ENCODE data around the gene ERG28.
"Not testable (repeated sequence)": the region's sequence is repeated elsewhere in the genome, so short reads cannot be mapped to it uniquely, and the experiment has no call there.

ERG28 gene

DNA sequence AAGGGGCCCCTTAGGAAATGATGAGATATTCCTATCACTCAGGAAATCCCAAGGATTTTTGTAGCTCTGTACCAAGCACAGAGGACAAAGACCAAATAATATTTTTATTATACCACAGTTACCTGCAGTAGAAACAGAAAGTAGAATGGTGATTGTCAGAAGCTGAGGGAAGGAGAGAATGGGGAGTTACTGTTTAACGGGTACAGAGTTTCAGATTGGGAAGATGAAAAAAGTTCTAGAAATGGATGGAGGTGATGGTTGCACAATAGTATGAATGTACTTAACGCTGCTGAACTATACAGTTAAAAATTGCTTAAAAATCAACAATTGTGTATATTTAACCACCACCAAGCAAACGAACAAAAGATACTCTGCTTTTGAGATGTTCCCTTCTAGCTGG, 58.2 kb downstream of the ERG28 start:
- FAIRE-seq: no peak
- TF ChIP-seq POLR2A (IDR thresholded peaks at IDR 0.05; ENCODE audit: low read depth, low read length): no peak
- no peak for DNase-seq (ENCODE audit: insufficient read length, low spot score)

GRCh38 chr14:75601061-75601460, 59.6 kb downstream of the ERG28 start:
- DNase-seq (ENCODE audit: insufficient read length, low spot score); FAIRE-seq: not testable (repeated sequence)

DNA sequence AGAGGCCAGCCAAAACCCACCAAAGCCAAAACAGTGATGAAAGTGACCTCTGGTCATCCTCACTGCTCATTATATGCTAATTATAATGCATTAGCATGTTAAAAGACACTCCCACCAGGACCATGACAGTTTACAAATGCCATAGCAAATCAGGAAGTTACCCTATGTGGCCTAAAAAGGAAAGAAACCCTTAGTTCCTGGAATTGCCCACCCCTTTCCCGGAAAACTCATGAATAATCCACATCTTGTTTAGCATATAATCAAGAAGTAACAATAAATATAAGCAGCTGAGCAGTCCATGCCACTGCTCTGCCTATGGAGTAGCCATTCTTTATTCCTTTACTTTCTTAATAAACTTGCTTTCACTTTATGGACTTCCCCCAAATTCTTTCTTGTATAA, 60.6 kb downstream of the ERG28 start:
- not testable (repeated sequence) for DNase-seq (ENCODE audit: insufficient read length, low spot score); FAIRE-seq

All from H54 (cell line).